ENCODE results near the gene BID. TPM values are rescaled to one million over a fixed set of nuclear protein-coding genes. Genes with fewer than 3 reads are reported as not detected.
A peak's percentile ranks its signal among the peaks of the same experiment; 100 is the strongest.

BID gene
- total RNA-seq, 1 experiment from 2014 or later, result 58.2 TPM

DNA sequence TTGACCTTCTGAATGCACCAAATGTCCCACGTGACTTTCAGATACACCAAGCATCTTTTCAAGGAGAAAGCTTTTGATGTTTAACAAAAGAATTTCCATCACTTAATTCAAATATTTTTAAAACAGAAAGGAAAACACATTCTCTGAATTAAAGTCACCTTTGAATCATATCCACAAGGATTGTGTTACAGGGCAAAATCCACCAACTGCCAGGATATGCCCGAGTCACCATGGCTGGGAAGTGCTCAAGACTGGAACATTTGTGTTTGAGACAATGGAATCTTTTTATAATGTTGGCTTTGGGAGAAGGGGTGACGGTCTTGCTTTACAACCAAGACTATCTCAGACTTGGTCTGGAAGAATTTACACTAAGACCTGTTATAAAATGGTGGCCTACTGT, 40.8 kb downstream of the BID start:
- Histone ChIP-seq H3K79me2 (ENCODE audit: insufficient read depth, low read length) (no peaks in the 10 kb centered on the region), H3K27me3 (ENCODE audit: insufficient read depth, low read length) (no peaks in the 10 kb centered on the region), H3K4me1 (ENCODE audit: control insufficient read depth in 1 of 2, insufficient read depth in 2 of 2, low read length in 2 of 2) (no peaks in the 10 kb centered on the region), H3K4me3 (replicated peaks in 1 of 2; ENCODE audit: low read depth in 1 of 2, low read length in 2 of 2) (no peak overlapping the region), H3K9me3 (ENCODE audit: control insufficient read depth in 1 of 2, insufficient read depth in 1 of 2, low read depth in 1 of 2, low read length in 2 of 2) (no peaks in the 10 kb centered on the region), H3K9ac (ENCODE audit: low read length) (no peak overlapping the region), H3K4me2 (ENCODE audit: low read length) (no peak overlapping the region), H3K36me3 (ENCODE audit: control insufficient read depth in 1 of 2, insufficient read depth in 2 of 2, low read length in 2 of 2) (peaks cover 21 to 26% of the 10 kb centered on the region in 2 experiments; a peak in 3 of 4 replicates), H3K9me2 (ENCODE audit: insufficient read depth) (no peaks in the 10 kb centered on the region), H4K20me1 (ENCODE audit: insufficient read depth) (no peaks in the 10 kb centered on the region), H3K27ac (ENCODE audit: low read depth, low read length) (0 out of 2 replicates have a peak overlapping the region, but pooled peaks have one; percentile 13), H2AFZ (ENCODE audit: low read depth, low read length, poor library complexity, severe bottlenecking) (no peak overlapping the region)
- TF ChIP-seq JUND (IDR thresholded peaks at IDR 0.05), result no peak
- no peak for TF ChIP-seq CEBPB (IDR thresholded peaks at IDR 0.05; ENCODE audit: low read depth)
- TF ChIP-seq EZH2phosphoT487 (IDR thresholded peaks at IDR 0.05; ENCODE audit: borderline replicate concordance), result no peak
- no peak for TF ChIP-seq POLR2AphosphoS5 (IDR thresholded peaks at IDR 0.05; ENCODE audit: low read depth, low read length)
- no peak for TF ChIP-seq ZNF274 (IDR thresholded peaks at IDR 0.05; ENCODE audit: low read depth, low read length)
- no peak for TF ChIP-seq ELF1 (IDR thresholded peaks at IDR 0.05; ENCODE audit: borderline replicate concordance, low read depth)
- TF ChIP-seq, protein P1, sequence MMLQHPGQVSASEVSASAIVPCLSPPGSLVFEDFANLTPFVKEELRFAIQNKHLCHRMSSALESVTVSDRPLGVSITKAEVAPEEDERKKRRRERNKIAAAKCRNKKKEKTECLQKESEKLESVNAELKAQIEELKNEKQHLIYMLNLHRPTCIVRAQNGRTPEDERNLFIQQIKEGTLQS (IDR thresholded peaks at IDR 0.05), result no peak
- TF ChIP-seq, protein P2, sequence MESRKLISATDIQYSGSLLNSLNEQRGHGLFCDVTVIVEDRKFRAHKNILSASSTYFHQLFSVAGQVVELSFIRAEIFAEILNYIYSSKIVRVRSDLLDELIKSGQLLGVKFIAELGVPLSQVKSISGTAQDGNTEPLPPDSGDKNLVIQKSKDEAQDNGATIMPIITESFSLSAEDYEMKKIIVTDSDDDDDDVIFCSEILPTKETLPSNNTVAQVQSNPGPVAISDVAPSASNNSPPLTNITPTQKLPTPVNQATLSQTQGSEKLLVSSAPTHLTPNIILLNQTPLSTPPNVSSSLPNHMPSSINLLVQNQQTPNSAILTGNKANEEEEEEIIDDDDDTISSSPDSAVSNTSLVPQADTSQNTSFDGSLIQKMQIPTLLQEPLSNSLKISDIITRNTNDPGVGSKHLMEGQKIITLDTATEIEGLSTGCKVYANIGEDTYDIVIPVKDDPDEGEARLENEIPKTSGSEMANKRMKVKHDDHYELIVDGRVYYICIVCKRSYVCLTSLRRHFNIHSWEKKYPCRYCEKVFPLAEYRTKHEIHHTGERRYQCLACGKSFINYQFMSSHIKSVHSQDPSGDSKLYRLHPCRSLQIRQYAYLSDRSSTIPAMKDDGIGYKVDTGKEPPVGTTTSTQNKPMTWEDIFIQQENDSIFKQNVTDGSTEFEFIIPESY (IDR thresholded peaks at IDR 0.05; ENCODE audit: extremely low read depth, insufficient replicate concordance, low read length), result no peak
- no peak for TF ChIP-seq CTCF (IDR thresholded peaks at IDR 0.05 in 2 of 3, conservative IDR thresholded peaks at IDR 0.05 in 1 of 3; ENCODE audit: borderline replicate concordance in 1 of 3, insufficient read depth in 1 of 3, low read depth in 2 of 3, low read length in 2 of 3)
- no peak for TF ChIP-seq TCF7L2 (IDR thresholded peaks at IDR 0.05; ENCODE audit: borderline replicate concordance, extremely low read depth, insufficient read depth, insufficient read length)
- no peak for TF ChIP-seq CBX3 (IDR thresholded peaks at IDR 0.05; ENCODE audit: low read depth)
- TF ChIP-seq FOSL1 (IDR thresholded peaks at IDR 0.05; ENCODE audit: low read depth), result no peak
- TF ChIP-seq EZH2 (IDR thresholded peaks at IDR 0.05), result no peak
- no peak for TF ChIP-seq YY1 (IDR thresholded peaks at IDR 0.05; ENCODE audit: extremely low read depth, insufficient replicate concordance, low read depth, low read length)
- TF ChIP-seq ZFX (IDR thresholded peaks at IDR 0.05), result no peak
- RAD21 ChIA-PET (ENCODE audit: low non-redundant PET in 1 of 2, low total read pairs in 2 of 2, uncharacterized antibody in 2 of 2, unreplicated experiment in 2 of 2), result no interaction called here
- CTCF ChIA-PET, result no interaction called here
- no peak for DNase-seq (ENCODE audit: low read depth, low spot score)
- intact Hi-C loops (cut with micrococcal nuclease), result no loop called here
- POLR2A ChIA-PET, result no interaction called here
- ATAC-seq, result no peak
- BruUV-seq (replicated peaks), result no TSS peak
